ENCODE data around the gene NPSR1. TPM values are rescaled to one million over a fixed set of nuclear protein-coding genes. Genes with fewer than 3 reads are reported as not detected.
A peak's percentile ranks its signal among the peaks of the same experiment; 100 is the strongest.
"Not testable (repeated sequence)": the region's sequence is repeated elsewhere in the genome, so short reads cannot be mapped to it uniquely, and the experiment has no call there.

NPSR1 gene
- not detected in 2 replicates for total RNA-seq

GRCh38 chr7:34657632-34658268 lies at the start of gene NPSR1:
Gene NPSR1 (plus strand): TSS chr7:34658218. CDS start chr7:34658413, 195 bp downstream.
- TF ChIP-seq CTCF (conservative IDR thresholded peaks at IDR 0.05; ENCODE audit: low read depth, low read length): no peak
- no peak within 1 kb of the TSS for H3K4me3 ChIP-seq (ENCODE audit: low read depth, low read length)
- no peak for DNase-seq (ENCODE audit: low read depth)

GRCh38 chr7:34612661-34613060 lies 45.4 kb upstream of the NPSR1 start:
- no peak overlapping the region for H3K4me3 ChIP-seq (ENCODE audit: low read depth, low read length)
- peak; percentile 33 for DNase-seq (ENCODE audit: low read depth)
- TF ChIP-seq CTCF (conservative IDR thresholded peaks at IDR 0.05; ENCODE audit: low read depth, low read length): no peak

DNA sequence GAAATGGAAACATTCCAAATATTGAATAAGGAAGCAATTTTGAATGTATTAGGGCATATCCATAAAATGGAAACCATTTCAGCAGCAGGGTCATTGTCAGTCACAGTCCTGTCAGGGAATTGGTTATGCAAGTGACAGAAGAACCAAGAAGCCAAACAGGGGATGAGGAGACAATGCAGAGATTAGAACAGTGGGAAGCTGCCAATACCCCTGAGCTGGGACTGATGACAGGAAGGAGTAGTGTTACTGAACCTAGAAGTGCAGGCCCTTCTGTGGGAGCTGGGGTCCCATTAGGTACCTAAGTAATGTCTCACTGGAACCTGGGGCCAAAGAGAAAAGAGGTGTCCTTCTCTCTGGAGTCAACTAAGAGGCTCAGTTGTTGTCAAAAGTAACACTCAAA lies 37.6 kb upstream of the NPSR1 start:
- TF ChIP-seq CTCF (conservative IDR thresholded peaks at IDR 0.05; ENCODE audit: low read depth, low read length): no peak
- H3K4me3 ChIP-seq (ENCODE audit: low read depth, low read length): no peak overlapping the region
- no peak for DNase-seq (ENCODE audit: low read depth)

GRCh38 chr7:34622182-34622581 lies 35.8 kb upstream of the NPSR1 start:
- no peak for TF ChIP-seq CTCF (conservative IDR thresholded peaks at IDR 0.05; ENCODE audit: low read depth, low read length)
- no peak overlapping the region for H3K4me3 ChIP-seq (ENCODE audit: low read depth, low read length)
- no peak for DNase-seq (ENCODE audit: low read depth)

DNA sequence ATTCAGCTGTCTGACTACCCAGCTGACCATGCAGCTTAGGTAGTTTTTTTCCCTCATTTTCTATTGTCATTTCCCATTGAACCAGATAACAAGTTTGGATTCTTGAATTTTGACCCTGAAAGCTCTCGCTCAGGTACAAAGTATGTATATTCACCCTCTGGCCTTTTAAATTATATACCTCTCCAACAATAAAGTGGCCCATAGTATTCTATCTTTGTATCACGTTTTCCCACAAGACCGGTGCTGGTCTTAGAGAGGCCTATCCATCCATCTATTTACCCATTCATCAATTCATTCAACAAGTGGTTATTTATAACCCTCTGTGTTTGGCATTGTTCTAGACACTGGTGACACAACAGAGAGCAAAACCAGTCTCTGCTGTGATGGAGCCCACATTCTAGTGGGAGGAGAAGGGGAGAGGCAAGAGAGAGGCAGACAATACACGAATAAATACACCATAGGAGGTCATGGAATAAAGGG lies 35.2 kb upstream of the NPSR1 start:
- no peak for DNase-seq (ENCODE audit: low read depth)
- TF ChIP-seq CTCF (conservative IDR thresholded peaks at IDR 0.05; ENCODE audit: low read depth, low read length): no peak
- H3K4me3 ChIP-seq (ENCODE audit: low read depth, low read length): no peak overlapping the region

DNA sequence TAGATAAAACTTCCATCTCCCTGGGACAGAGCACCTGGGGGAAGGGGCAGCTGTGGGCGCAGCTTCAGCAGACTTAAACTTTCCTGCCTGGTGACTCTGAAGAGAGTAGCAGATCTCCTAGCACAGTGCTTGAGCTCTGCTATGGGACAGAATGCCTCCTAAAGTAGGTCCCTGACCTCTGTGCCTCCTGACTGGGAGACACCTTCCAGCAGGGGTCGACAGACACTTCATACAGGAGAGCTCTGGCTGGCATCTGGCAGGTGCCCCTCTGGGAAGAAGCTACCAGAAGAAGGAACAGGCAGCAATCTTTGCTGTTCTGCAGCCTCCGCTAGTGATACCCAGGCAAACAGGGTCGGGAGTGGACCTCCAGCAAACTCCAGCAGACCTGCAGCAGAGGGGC lies 29.4 kb upstream of the NPSR1 start:
- H3K4me3 ChIP-seq (ENCODE audit: low read depth, low read length); DNase-seq (ENCODE audit: low read depth): not testable (repeated sequence)

DNA sequence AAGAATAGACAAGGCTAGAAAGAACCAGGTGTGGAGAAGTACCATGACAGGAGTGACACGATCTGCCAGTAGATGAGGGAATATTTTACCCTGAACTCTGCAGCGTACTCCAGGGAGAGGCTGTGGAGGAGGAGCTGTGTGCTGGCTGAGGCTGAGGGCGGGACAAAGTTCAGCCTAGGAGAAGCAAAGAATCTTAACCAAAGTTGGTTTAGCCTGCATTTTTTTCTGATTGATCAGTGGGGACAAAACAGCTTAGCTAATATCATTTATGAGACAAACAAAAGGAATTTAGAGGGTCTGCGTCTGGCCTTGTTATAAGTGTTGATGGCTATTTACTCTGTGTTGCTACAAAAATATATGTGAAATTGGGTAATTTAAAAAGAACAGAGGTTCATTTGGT lies 5.2 kb upstream of the NPSR1 start:
- DNase-seq (ENCODE audit: low read depth): no peak
- no peak overlapping the region for H3K4me3 ChIP-seq (ENCODE audit: low read depth, low read length)
- TF ChIP-seq CTCF (conservative IDR thresholded peaks at IDR 0.05; ENCODE audit: low read depth, low read length): no peak
